Calu3 (cell line): ENCODE data around the gene AIPL1. TPM values are rescaled to one million over a fixed set of nuclear protein-coding genes. Genes with fewer than 3 reads are reported as not detected.

ENCODE experiments used
- BruUV-seq: library from RNA; stranded (reverse); fragments of 400-500 nt; replicated peaks from 2 replicates; lab custom pipeline; 2021; lab: Mats Ljungman, UMichigan
- CTCF ChIA-PET: fragments of 300-600 bp; sonication (Branson Sonifier 250); formaldehyde crosslinking; loops from one replicate; lab custom pipeline; 2022; ENCODE audit warnings: antibody characterized with exemption; lab: Charles Lee
- DNase-seq: peaks from one replicate; pipeline ENCODE4 v3.0.0; 2022
- H3K27ac Mint-ChIP-seq: one replicate; pipeline ENCODE4 v1.8.0; 2022; ENCODE audit warnings: mixed read lengths; ENCODE audit not compliant: unreplicated experiment
- H3K27me3 Mint-ChIP-seq: one replicate; pipeline ENCODE4 v1.8.0; 2022; ENCODE audit warnings: mixed read lengths; ENCODE audit not compliant: unreplicated experiment
- H3K36me3 Mint-ChIP-seq: one replicate; pipeline ENCODE4 v1.8.0; 2022; ENCODE audit warnings: mild to moderate bottlenecking, moderate library complexity, mixed read lengths; ENCODE audit not compliant: insufficient read depth, unreplicated experiment
- H3K4me1 Mint-ChIP-seq: one replicate; pipeline ENCODE4 v1.8.0; 2022; ENCODE audit warnings: mild to moderate bottlenecking, low read depth, mixed read lengths; ENCODE audit not compliant: unreplicated experiment
- H3K4me3 Mint-ChIP-seq: one replicate; pipeline ENCODE4 v1.8.0; 2022; ENCODE audit warnings: mild to moderate bottlenecking, low read depth, moderate library complexity, mixed read lengths; ENCODE audit not compliant: unreplicated experiment
- H3K9me3 Mint-ChIP-seq: one replicate; pipeline ENCODE4 v1.8.0; 2022; ENCODE audit warnings: low read depth, mixed read lengths; ENCODE audit not compliant: unreplicated experiment
- CTCF ChIP-seq: fragments of 200-600 bp; IDR thresholded peaks from one replicate; pipeline ENCODE4 v1.8.0; 2022; ENCODE audit warnings: antibody characterized with exemption; ENCODE audit not compliant: unreplicated experiment
- intact Hi-C: fragments of 100-400 bp; cut with micrococcal nuclease; formaldehyde crosslinking; loops from one replicate; pipeline ENCODE4 v1.10.0; 2022; ENCODE audit not compliant: unreplicated experiment
- total RNA-seq: library from RNA; stranded (reverse); gene quantifications from 2 replicates; pipeline ENCODE4 v1.2.3, GENCODE V29; 2022

The AIPL1 gene
- total RNA-seq, 1 experiment from 2014 or later: not detected

- Mint-ChIP-seq H3K4me3 (no peak overlapping the region), H3K36me3 (peaks cover 32% of the 10 kb centered on the region), H3K27me3 (no peaks in the 10 kb centered on the region), H3K27ac (no peak overlapping the region), H3K9me3 (no peaks in the 10 kb centered on the region), H3K4me1 (peaks cover 9% of the 10 kb centered on the region)
- CTCF ChIA-PET: interaction anchor here (0.6 kb wide), 1 partner anchor 261 kb away, joined by 4 read pairs; no protein-coding TSS in a partner anchor
- intact Hi-C loops: no loop called here
- no peak for DNase-seq
- no TSS peak for BruUV-seq
- no peak for TF ChIP-seq CTCF
Observed at GRCh38 chr17:6448473-6448872, 13.6 kb upstream of the AIPL1 start.

GRCh38 chr17:6446516-6447100 is 11.7 kb upstream of the AIPL1 start:
- Mint-ChIP-seq H3K9me3 (no peaks in the 10 kb centered on the region), H3K36me3 (peaks cover 28% of the 10 kb centered on the region), H3K27ac (no peak overlapping the region), H3K4me3 (no peak overlapping the region), H3K4me1 (peaks cover 9% of the 10 kb centered on the region), H3K27me3 (no peaks in the 10 kb centered on the region)
- CTCF ChIA-PET: no interaction called here
- no peak for TF ChIP-seq CTCF
- intact Hi-C loops: no loop called here
- DNase-seq: no peak
- no TSS peak for BruUV-seq

- no peaks in the 10 kb centered on the region for H3K9me3 Mint-ChIP-seq
- BruUV-seq: TSS peak; percentile 65
- H3K4me3 Mint-ChIP-seq: peak overlapping the region; percentile 85
- intact Hi-C loops: no loop called here
- peaks cover 9% of the 10 kb centered on the region for H3K4me1 Mint-ChIP-seq
- H3K36me3 Mint-ChIP-seq: peaks cover 21% of the 10 kb centered on the region
- no peak for TF ChIP-seq CTCF
- H3K27me3 Mint-ChIP-seq: peaks cover 5% of the 10 kb centered on the region
- H3K27ac Mint-ChIP-seq: peak overlapping the region; percentile 65
- no peak for DNase-seq
- CTCF ChIA-PET: no interaction called here
Observed at GRCh38 chr17:6444571-6445335, 9.8 kb upstream of the AIPL1 start.

- CTCF ChIA-PET: interaction anchor here (0.9 kb wide), 1 partner anchor 29 kb away, joined by 3 read pairs; no protein-coding TSS in a partner anchor
- Mint-ChIP-seq H3K27ac (peak within 1 kb of the TSS; percentile 65), H3K9me3 (no peaks in the 10 kb centered on the region), H3K36me3 (peaks cover 21% of the 10 kb centered on the region), H3K27me3 (peaks cover 13% of the 10 kb centered on the region), H3K4me1 (peaks cover 9% of the 10 kb centered on the region), H3K4me3 (peak within 1 kb of the TSS; percentile 85)
- no TSS peak for BruUV-seq
- DNase-seq: peak; percentile 93
- intact Hi-C loops: no loop called here
- TF ChIP-seq CTCF: no peak
Observed at GRCh38 chr17:6443692-6444570, 9.0 kb upstream of the AIPL1 start, which contains the start of gene PIMREG. Gene PIMREG, plus strand, starts transcription at chr17:6444455. Its CDS starts 656 bp downstream, at chr17:6445111.
